ENCODE results near the gene HDGFL3. TPM values are rescaled to one million over a fixed set of nuclear protein-coding genes. Genes with fewer than 3 reads are reported as not detected.
"Not testable (repeated sequence)": the region's sequence is repeated elsewhere in the genome, so short reads cannot be mapped to it uniquely, and the experiment has no call there.

The HDGFL3 gene
- total and polyA plus RNA-seq, 5 donors: 17.0 to 45.2 (median 36.1) TPM

DNA sequence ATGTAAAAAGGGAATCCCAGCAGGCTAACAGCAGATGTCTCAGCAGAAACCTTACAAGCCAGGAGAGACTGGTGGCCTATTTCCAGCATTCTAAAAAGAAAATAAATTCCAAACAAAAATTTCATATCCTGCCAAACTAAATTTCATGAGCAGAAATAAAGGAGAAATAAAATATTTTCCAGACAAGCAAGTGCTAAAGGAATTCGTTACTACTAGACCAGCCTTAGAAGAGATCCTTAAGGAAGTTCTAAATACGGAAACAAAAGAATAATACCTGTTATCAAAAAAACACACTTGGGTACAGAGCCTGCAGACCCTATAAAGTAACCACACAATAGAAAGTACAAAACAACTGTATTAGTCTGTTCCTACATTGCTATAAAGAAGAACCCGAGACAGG, 41.4 kb downstream of the HDGFL3 start:
- ATAC-seq: no peak
- intact Hi-C loops (cut with DNase I): no loop called here
- no peak overlapping the region for H3K4me3 ChIP-seq (ENCODE audit: low read length)
- H3K27me3 ChIP-seq (ENCODE audit: control insufficient read depth, insufficient read depth): no peaks in the 10 kb centered on the region
- 87% methylated on average over 3 of the region's 3 CpGs for WGBS
- no peaks in the 10 kb centered on the region for H3K9me3 ChIP-seq (ENCODE audit: control insufficient read depth, low read length)
- no peak overlapping the region for H3K27ac ChIP-seq (ENCODE audit: low read length)
- DNase-seq: no peak
- H3K4me1 ChIP-seq (ENCODE audit: control insufficient read depth, insufficient read depth, low read length): no peaks in the 10 kb centered on the region

DNA sequence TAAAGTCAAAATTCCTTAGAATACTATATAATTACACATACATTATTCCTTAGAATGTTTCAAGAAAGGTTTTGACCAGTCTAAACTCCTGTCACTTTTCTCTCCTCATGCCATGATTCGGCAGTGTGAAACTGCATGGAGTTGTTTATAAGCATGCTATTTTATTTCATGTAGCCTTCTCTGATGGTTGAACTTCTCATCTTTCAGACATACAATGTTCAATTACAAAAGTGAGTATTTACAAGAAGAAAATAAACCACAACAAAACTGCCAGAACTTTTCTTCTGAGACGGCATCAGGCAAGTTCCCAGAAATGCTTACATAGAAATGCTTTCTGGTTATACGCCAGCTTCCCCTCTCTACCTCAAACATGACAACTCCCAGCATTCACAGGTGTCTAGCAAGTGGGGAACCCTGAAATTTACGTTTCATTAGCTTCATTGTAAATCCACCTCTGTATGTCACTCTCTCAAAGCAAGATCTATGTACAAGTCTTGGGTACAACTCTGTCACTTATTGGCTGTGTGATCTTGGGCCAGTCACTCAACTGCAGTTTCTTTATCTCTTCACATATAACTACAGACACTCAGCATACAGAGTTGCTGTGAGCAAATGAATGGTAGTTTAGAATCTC, 42.7 kb downstream of the HDGFL3 start:
- intact Hi-C loops (cut with DNase I): no loop called here
- 94% methylated on average over 4 of the region's 4 CpGs for WGBS
- H3K9me3 ChIP-seq (ENCODE audit: control insufficient read depth, low read length): no peaks in the 10 kb centered on the region
- H3K27me3 ChIP-seq (ENCODE audit: control insufficient read depth, insufficient read depth): no peaks in the 10 kb centered on the region
- H3K4me3 ChIP-seq (ENCODE audit: low read length): no peak overlapping the region
- DNase-seq (no peak), ATAC-seq (no peak)
- no peaks in the 10 kb centered on the region for H3K4me1 ChIP-seq (ENCODE audit: control insufficient read depth, insufficient read depth, low read length)
- H3K27ac ChIP-seq (ENCODE audit: low read length): no peak overlapping the region

DNA sequence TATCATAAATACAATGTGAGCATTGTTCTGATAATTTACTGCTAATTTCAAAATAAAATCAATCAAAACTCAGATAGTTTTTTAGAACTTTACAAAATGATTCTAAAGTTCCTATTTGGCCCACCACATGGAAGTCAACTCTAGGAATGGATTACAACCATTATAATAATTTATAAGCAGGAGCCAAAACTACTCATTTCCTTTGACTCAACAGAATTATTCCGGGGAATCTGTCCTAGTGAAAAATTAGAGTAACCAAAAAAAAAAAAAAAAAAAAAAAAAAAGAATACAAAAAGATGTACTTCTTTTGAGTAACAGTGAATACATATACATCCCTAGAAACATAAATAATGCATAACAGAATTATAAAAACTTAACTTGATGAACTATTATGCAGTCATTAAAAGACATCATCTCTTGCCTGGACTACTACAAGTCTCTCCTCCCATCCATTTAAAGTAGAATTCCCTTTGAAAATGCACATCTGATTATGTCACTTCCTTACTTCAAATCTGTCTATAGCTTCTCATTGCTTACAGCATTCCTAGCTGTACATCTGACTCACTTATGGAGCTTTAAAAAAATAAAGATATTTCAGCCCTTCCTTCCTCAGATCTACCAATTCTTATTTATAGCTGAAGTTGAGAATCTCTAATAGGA, 43.4 kb downstream of the HDGFL3 start:
- H3K27ac ChIP-seq (ENCODE audit: low read length): no peak overlapping the region
- H3K27me3 ChIP-seq (ENCODE audit: control insufficient read depth, insufficient read depth): no peaks in the 10 kb centered on the region
- no peaks in the 10 kb centered on the region for H3K9me3 ChIP-seq (ENCODE audit: control insufficient read depth, low read length)
- WGBS: 71% methylated on average over 1 of the region's 1 CpG
- intact Hi-C loops (cut with DNase I): no loop called here
- DNase-seq: no peak
- ATAC-seq: no peak
- H3K4me3 ChIP-seq (ENCODE audit: low read length): no peak overlapping the region
- no peaks in the 10 kb centered on the region for H3K4me1 ChIP-seq (ENCODE audit: control insufficient read depth, insufficient read depth, low read length)

DNA sequence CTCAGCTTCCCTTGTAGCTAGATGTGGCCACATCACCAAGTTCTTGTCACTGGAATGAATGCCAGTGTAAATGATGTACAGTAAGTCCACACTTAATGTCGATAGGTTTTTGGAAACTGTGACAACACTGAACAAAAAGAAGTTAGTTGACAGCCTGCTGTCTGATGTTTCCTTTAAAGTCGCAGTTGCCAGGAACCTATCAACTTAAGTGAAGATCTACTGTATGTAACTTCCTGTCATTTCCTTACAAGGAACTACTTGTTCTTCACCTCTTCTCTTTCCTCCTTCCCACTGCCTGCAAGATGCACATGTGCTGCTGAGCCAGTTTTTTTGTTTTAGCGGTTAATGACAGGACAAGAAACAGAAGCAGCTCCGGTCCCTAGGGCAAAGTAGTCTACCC, 44.6 kb downstream of the HDGFL3 start:
- no peaks in the 10 kb centered on the region for H3K9me3 ChIP-seq (ENCODE audit: control insufficient read depth, low read length)
- no peak overlapping the region for H3K27ac ChIP-seq (ENCODE audit: low read length)
- H3K27me3 ChIP-seq (ENCODE audit: control insufficient read depth, insufficient read depth): no peaks in the 10 kb centered on the region
- H3K4me1 ChIP-seq (ENCODE audit: control insufficient read depth, insufficient read depth, low read length): no peaks in the 10 kb centered on the region
- WGBS: 70% methylated on average over 4 of the region's 4 CpGs
- H3K4me3 ChIP-seq (ENCODE audit: low read length): no peak overlapping the region
- ATAC-seq (no peak), DNase-seq (no peak)
- intact Hi-C loops (cut with DNase I): no loop called here

DNA sequence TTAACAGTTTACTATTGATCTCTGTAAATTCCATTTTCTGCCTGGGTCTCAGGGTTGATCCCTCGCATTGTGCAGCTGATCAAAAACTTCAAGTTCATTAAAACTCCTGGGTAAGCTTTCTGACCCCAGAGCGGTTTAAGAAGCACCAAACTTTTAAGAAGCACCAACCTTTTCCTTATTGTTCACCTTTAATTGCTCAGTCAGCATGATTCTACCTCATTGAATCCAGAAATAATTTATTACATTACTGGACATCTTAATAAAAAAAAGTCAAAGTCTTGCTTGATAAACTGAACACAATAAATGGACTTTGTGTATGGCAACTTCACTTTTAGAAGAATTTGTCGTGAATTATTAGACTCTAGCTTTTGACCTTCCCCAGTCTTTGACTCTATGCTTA, 46.9 kb downstream of the HDGFL3 start:
- no peak overlapping the region for H3K4me3 ChIP-seq (ENCODE audit: low read length)
- H3K27ac ChIP-seq (ENCODE audit: low read length): no peak overlapping the region
- intact Hi-C loops (cut with DNase I): no loop called here
- DNase-seq (no peak), ATAC-seq (no peak)
- WGBS: 98% methylated on average over 3 of the region's 3 CpGs
- no peaks in the 10 kb centered on the region for H3K9me3 ChIP-seq (ENCODE audit: control insufficient read depth, low read length)
- no peaks in the 10 kb centered on the region for H3K27me3 ChIP-seq (ENCODE audit: control insufficient read depth, insufficient read depth)
- no peaks in the 10 kb centered on the region for H3K4me1 ChIP-seq (ENCODE audit: control insufficient read depth, insufficient read depth, low read length)

DNA sequence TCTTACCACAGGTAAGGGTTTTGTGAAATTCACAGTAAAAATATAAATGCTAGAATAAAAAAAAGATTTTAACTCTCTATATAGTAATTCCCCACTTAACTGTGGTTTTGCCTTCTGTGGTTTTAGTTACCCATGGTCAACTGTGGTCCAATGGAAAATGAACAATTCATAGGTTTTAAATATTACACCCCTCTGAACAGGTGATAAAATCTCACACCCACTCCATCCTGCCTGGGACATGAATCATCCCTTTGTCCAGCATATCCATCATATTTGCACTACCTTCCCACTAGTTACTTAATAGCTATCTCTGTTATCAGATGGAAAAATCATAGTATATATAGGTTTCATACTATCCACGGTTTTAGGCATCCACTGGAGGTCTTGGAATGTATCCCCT, 49.2 kb downstream of the HDGFL3 start:
- Histone ChIP-seq H3K27me3 (ENCODE audit: control insufficient read depth, insufficient read depth) (no peaks in the 10 kb centered on the region), H3K9me3 (ENCODE audit: control insufficient read depth, low read length) (no peaks in the 10 kb centered on the region), H3K27ac (ENCODE audit: low read length) (no peak overlapping the region), H3K4me3 (ENCODE audit: low read length) (no peak overlapping the region), H3K4me1 (ENCODE audit: control insufficient read depth, insufficient read depth, low read length) (no peaks in the 10 kb centered on the region)
- no peak for ATAC-seq
- intact Hi-C loops (cut with DNase I): no loop called here
- 84% methylated on average over 1 of the region's 1 CpG for WGBS
- no peak for DNase-seq

DNA sequence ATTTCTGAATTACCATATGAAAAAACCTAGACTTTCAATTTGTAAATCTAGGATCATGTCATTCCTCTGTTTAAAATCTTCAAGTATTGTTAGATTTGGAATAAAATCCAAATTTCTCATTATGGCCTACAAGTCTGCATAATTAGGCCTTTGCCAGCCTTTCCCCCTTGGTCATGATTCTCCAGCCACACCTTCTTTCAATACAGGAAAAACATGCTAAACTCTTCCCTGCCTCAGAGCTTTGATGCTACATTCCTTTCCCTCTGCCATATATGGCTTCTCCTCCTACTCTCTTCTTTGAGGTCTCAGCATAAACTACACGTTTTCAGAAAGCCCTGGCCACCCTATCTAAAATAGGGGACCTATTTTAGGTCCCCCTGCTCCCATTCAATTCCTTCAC, 51.7 kb downstream of the HDGFL3 start:
- 70% methylated on average over 1 of the region's 1 CpG for WGBS
- Histone ChIP-seq H3K27ac (ENCODE audit: low read length) (no peak overlapping the region), H3K9me3 (ENCODE audit: control insufficient read depth, low read length) (no peaks in the 10 kb centered on the region), H3K4me3 (ENCODE audit: low read length) (no peak overlapping the region), H3K27me3 (ENCODE audit: control insufficient read depth, insufficient read depth) (no peaks in the 10 kb centered on the region), H3K4me1 (ENCODE audit: control insufficient read depth, insufficient read depth, low read length) (no peaks in the 10 kb centered on the region)
- intact Hi-C loops (cut with DNase I): no loop called here
- ATAC-seq (no peak), DNase-seq (no peak)

DNA sequence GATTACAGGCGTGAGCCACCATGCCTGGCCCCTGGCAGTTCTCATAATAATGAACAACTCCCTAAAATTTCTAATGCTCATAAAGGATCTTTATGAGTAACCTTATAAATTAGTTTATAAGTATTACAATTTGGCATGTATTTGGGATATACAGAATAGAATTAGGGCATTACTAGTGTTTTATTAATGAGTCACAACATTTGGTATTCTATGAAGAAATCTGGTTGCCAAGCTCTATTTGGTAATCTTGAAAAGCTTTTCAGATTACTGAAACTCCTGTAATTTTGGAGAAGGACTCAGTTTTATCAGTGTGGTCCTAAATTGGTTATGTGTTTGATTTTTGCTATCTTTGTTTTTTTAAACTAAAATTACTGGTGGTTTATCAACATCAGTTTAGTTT, 54.3 kb downstream of the HDGFL3 start:
- Histone ChIP-seq H3K9me3 (ENCODE audit: control insufficient read depth, low read length) (no peaks in the 10 kb centered on the region), H3K27ac (ENCODE audit: low read length) (no peak overlapping the region), H3K27me3 (ENCODE audit: control insufficient read depth, insufficient read depth) (no peaks in the 10 kb centered on the region), H3K4me3 (ENCODE audit: low read length) (no peak overlapping the region), H3K4me1 (ENCODE audit: control insufficient read depth, insufficient read depth, low read length) (no peaks in the 10 kb centered on the region)
- no peak for ATAC-seq
- WGBS: 96% methylated on average over 1 of the region's 1 CpG
- no peak for DNase-seq
- intact Hi-C loops (cut with DNase I): no loop called here

DNA sequence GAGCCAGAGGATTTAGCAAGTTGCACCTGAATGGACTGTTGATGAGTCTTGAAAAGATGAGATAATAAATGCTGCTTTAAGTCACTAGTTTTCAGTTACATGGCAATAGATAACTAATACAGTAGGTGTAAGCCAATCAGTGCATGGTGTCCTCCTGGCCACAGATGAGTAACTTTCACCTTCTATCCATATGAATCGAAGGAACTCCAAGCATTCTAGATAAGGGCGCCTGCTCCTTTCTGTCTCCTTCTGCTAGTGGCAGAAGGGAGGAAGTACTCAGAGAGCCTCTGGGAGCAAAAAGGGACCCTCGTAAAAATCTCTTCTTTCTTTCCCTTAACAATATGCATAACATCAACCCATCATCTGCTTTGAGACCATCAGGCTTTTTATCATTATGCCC, 62.9 kb downstream of the HDGFL3 start:
- no peak overlapping the region for H3K4me3 ChIP-seq (ENCODE audit: low read length)
- DNase-seq (no peak), ATAC-seq (no peak)
- intact Hi-C loops (cut with DNase I): no loop called here
- no peak overlapping the region for H3K27ac ChIP-seq (ENCODE audit: low read length)
- H3K4me1 ChIP-seq (ENCODE audit: control insufficient read depth, insufficient read depth, low read length): no peaks in the 10 kb centered on the region
- no peaks in the 10 kb centered on the region for H3K9me3 ChIP-seq (ENCODE audit: control insufficient read depth, low read length)
- H3K27me3 ChIP-seq (ENCODE audit: control insufficient read depth, insufficient read depth): no peaks in the 10 kb centered on the region
- 86% methylated on average over 3 of the region's 3 CpGs for WGBS

DNA sequence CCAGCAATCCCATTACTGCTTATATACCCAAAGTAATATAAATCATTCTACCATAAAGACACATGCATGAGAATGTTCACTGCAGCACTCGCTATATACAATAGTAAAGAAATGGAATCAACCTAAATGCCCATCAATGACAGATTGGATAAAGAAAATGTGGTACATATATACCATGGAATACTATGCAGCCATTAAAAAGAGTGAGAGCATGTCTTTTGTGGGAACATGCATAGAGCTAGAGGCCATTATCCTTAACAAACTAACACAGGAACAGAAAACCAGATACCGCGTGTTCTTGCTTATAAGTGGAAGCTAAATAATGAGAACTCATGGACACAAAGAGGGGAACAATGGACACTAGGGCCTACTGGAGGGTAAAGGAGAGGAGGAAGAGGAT, 65.5 kb downstream of the HDGFL3 start:
- H3K9me3 ChIP-seq (ENCODE audit: control insufficient read depth, low read length); ATAC-seq; intact Hi-C loops (cut with DNase I); H3K27me3 ChIP-seq (ENCODE audit: control insufficient read depth, insufficient read depth); H3K4me3 ChIP-seq (ENCODE audit: low read length); DNase-seq; H3K4me1 ChIP-seq (ENCODE audit: control insufficient read depth, insufficient read depth, low read length); H3K27ac ChIP-seq (ENCODE audit: low read length): not testable (repeated sequence)
- WGBS: 98% methylated on average over 3 of the region's 3 CpGs

DNA sequence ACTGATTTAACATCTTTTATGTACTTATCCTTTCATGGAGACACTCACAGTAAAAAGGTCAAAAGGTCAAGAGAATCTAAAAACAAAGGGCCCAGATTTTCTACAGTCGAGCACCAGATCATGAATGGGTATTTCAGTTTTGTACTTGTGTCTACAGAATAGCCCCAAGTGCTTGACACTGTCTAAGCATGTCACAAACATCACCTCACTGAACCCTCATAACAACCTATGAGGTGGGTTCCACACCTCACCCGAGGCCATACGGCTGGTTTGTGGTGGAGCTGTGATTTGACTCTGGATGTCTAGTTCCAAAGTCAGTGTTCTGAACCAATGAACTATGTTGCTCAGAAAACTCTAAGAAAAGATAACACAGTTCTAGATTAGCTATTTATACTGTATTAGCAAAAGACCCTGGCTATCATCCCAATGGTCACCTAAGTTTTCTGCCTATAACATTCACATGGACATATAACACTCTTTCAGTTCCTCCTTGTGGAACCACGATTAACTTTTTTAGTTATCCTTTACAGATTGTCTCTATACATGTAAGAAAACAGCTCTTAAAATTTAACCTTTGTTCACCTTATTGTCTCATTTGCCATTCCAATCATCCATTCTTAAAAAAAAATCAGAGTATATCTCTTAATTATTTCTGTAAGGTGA, 74.6 kb downstream of the HDGFL3 start:
- intact Hi-C loops (cut with DNase I): no loop called here
- ATAC-seq: no peak
- WGBS: 90% methylated on average over 4 of the region's 4 CpGs

More for the DNA sequence above, 74.6 kb downstream of the HDGFL3 start:
- Histone ChIP-seq H3K9me3 (ENCODE audit: control insufficient read depth, low read length) (no peaks in the 10 kb centered on the region), H3K4me3 (ENCODE audit: low read length) (no peak overlapping the region), H3K4me1 (ENCODE audit: control insufficient read depth, insufficient read depth, low read length) (no peaks in the 10 kb centered on the region), H3K27me3 (ENCODE audit: control insufficient read depth, insufficient read depth) (no peaks in the 10 kb centered on the region), H3K27ac (ENCODE audit: low read length) (no peak overlapping the region)
- no peak for DNase-seq
